Kidney epithelial cell (primary cell): Measurements from ENCODE around the gene IFNB1. TPM values are rescaled to one million over a fixed set of nuclear protein-coding genes. Genes with fewer than 3 reads are reported as not detected.

ENCODE experiments used
- DNase-seq: peaks from one replicate; pipeline ENCODE4 v3.0.0-alpha.2; 2010; ENCODE audit warnings: low read depth
- H3K27me3 ChIP-seq: 2 replicates; pipeline ENCODE4 v1.6.0; 2011; ENCODE audit warnings: low read length; ENCODE audit not compliant: control insufficient read depth, insufficient read depth
- H3K36me3 ChIP-seq: 2 replicates; pipeline ENCODE4 v1.5.1; 2011; ENCODE audit warnings: low read length; ENCODE audit not compliant: control insufficient read depth, insufficient read depth
- H3K4me3 ChIP-seq: 2 replicates; pipeline ENCODE4 v1.5.1; 2011; ENCODE audit warnings: low read depth, mild to moderate bottlenecking, control low read depth, low read length
- total RNA-seq: library from RNA; depleted of rRNA; stranded (reverse); fragments of >200 nt; gene quantifications from 2 replicates; pipeline ENCODE4 v1.2.3, GENCODE V29; 2015
- TF ChIP-seq, protein P1 (sequence below): IDR thresholded peaks from 2 replicates; pipeline ENCODE4 v1.5.1; 2011; ENCODE audit warnings: mild to moderate bottlenecking, moderate library complexity, low read length, control low read depth, inconsistent platforms; ENCODE audit not compliant: insufficient read depth, poor library complexity, severe bottlenecking

IFNB1 gene
- total RNA-seq, 1 donor from 2014 or later: not detected

- TF ChIP-seq, protein P1, sequence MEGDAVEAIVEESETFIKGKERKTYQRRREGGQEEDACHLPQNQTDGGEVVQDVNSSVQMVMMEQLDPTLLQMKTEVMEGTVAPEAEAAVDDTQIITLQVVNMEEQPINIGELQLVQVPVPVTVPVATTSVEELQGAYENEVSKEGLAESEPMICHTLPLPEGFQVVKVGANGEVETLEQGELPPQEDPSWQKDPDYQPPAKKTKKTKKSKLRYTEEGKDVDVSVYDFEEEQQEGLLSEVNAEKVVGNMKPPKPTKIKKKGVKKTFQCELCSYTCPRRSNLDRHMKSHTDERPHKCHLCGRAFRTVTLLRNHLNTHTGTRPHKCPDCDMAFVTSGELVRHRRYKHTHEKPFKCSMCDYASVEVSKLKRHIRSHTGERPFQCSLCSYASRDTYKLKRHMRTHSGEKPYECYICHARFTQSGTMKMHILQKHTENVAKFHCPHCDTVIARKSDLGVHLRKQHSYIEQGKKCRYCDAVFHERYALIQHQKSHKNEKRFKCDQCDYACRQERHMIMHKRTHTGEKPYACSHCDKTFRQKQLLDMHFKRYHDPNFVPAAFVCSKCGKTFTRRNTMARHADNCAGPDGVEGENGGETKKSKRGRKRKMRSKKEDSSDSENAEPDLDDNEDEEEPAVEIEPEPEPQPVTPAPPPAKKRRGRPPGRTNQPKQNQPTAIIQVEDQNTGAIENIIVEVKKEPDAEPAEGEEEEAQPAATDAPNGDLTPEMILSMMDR: peak; percentile 80
- peak; percentile 34 for DNase-seq
- H3K4me3 ChIP-seq: no peak overlapping the region
- H3K36me3 ChIP-seq: no peaks in the 10 kb centered on the region
- H3K27me3 ChIP-seq: no peaks in the 10 kb centered on the region
These were observed 33.2 kb upstream of the IFNB1 start for GRCh38 chr9:21110708-21111576.

GRCh38 chr9:21104787-21105186 lies 27.0 kb upstream of the IFNB1 start:
- Histone ChIP-seq H3K4me3 (no peak overlapping the region), H3K36me3 (no peaks in the 10 kb centered on the region), H3K27me3 (no peaks in the 10 kb centered on the region)
- DNase-seq: no peak
- TF ChIP-seq, protein P1: no peak

GRCh38 chr9:21102305-21102704 lies 24.6 kb upstream of the IFNB1 start:
- H3K27me3 ChIP-seq: no peaks in the 10 kb centered on the region
- no peak overlapping the region for H3K4me3 ChIP-seq
- H3K36me3 ChIP-seq: no peaks in the 10 kb centered on the region
- DNase-seq: no peak
- TF ChIP-seq, protein P1: no peak

DNA sequence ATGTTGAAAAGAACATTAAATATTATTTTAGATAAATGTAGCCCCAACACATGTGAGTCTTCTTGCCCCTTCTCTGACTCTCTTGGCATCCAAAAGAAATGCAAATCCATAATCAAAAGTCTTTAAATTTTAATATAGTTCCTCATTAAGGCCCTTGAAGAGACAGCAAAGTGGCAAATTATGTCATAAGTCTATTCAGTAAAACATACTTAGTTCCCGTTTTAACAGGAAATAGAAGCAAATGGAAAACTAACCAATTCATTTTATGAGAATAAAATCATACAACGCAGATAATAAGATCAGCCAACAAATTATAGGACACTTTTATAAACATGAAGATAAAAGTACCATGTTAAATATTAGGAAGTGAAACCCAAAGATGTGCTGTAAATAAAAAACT lies 20.1 kb upstream of the IFNB1 start:
- H3K27me3 ChIP-seq: no peaks in the 10 kb centered on the region
- TF ChIP-seq, protein P1: no peak

DNA sequence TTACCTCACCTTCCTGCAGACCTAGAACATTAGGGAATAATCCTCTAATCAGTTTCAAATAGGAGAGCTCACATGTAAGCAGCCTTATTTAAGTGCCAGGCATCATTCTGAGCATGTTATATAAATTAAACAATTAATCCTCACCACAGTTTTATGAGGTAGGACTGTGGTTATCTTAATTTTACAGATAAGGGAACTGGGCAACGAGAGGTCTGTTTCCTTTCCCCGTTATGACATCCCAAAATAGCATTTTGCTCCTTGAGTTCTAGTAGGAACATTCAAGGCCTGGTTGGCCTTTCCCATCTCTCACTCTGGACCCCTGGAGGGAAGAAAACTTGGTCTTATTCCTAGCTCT lies 19.1 kb upstream of the IFNB1 start:
- no peak overlapping the region for H3K4me3 ChIP-seq
- no peak for DNase-seq
- TF ChIP-seq, protein P1: no peak
- H3K36me3 ChIP-seq: no peaks in the 10 kb centered on the region
- no peaks in the 10 kb centered on the region for H3K27me3 ChIP-seq

More for the DNA sequence above, 20.1 kb upstream of the IFNB1 start:
- Histone ChIP-seq H3K4me3 (no peak overlapping the region), H3K36me3 (no peaks in the 10 kb centered on the region)
- no peak for DNase-seq
